Activated CD4-positive, alpha-beta T cell treated with anti-CD3 and anti-CD28 coated beads for 48 hours (primary cell): ENCODE data around the gene AMBN.

ENCODE experiments used
- DNase-seq: peaks from one replicate; pipeline ENCODE4 v3.0.0-alpha.2; 2020

The AMBN gene

GRCh38 chr4:70591955-70592582 lies at the start of gene AMBN:
Gene AMBN, plus strand, starts transcription at chr4:70592256. Its CDS starts 103 bp downstream, at chr4:70592359.
- no peak for DNase-seq

GRCh38 chr4:70544279-70544868 lies 47.7 kb upstream of the AMBN start:
- DNase-seq, result no peak

- DNase-seq, result no peak
Measured at GRCh38 chr4:70556856-70557255, 35.2 kb upstream of the AMBN start.

- DNase-seq, result peak; percentile 53
Measured at GRCh38 chr4:70559211-70559830, 32.7 kb upstream of the AMBN start.

GRCh38 chr4:70559924-70560323 lies 32.1 kb upstream of the AMBN start:
- no peak for DNase-seq

GRCh38 chr4:70564033-70564432 lies 28.0 kb upstream of the AMBN start:
- DNase-seq, result no peak

GRCh38 chr4:70570796-70571195 lies 21.3 kb upstream of the AMBN start:
- DNase-seq, result no peak

GRCh38 chr4:70571772-70572171 lies 20.3 kb upstream of the AMBN start:
- DNase-seq, result no peak

GRCh38 chr4:70575964-70576363 lies 16.1 kb upstream of the AMBN start:
- DNase-seq, result no peak

GRCh38 chr4:70577220-70577927 lies 14.7 kb upstream of the AMBN start:
- no peak for DNase-seq

- no peak for DNase-seq
Measured at GRCh38 chr4:70581980-70582379, 10.1 kb upstream of the AMBN start.

- no peak for DNase-seq
Measured at GRCh38 chr4:70583952-70584834, 7.9 kb upstream of the AMBN start.

- DNase-seq, result no peak
Measured at GRCh38 chr4:70586841-70587240, 5.2 kb upstream of the AMBN start.

- DNase-seq, result no peak
Measured at GRCh38 chr4:70589785-70590184, 2.3 kb upstream of the AMBN start.

GRCh38 chr4:70594196-70594595 lies 2.1 kb downstream of the AMBN start:
- DNase-seq, result no peak

- no peak for DNase-seq
Measured at GRCh38 chr4:70600305-70600704, 8.2 kb downstream of the AMBN start.

- no peak for DNase-seq
Measured at GRCh38 chr4:70600977-70601376, 8.9 kb downstream of the AMBN start.

- DNase-seq, result peak; percentile 67
Measured at GRCh38 chr4:70601422-70602039, 9.5 kb downstream of the AMBN start.

GRCh38 chr4:70603856-70604255 lies 11.8 kb downstream of the AMBN start:
- DNase-seq, result no peak

GRCh38 chr4:70606459-70606858 lies 14.4 kb downstream of the AMBN start:
- no peak for DNase-seq

- no peak for DNase-seq
Measured at GRCh38 chr4:70607334-70607853, 15.3 kb downstream of the AMBN start.

- DNase-seq, result no peak
Measured at GRCh38 chr4:70608324-70608723, 16.3 kb downstream of the AMBN start.
